NCI-H146 treated with DMSO at 0.1 percent for 48 hours (cell line): ENCODE data around the gene UNC13A.

Source experiments
- DNase-seq: peaks from one replicate; lab custom pipeline; 2025; ENCODE audit not compliant: unreplicated experiment; lab: John Stamatoyannopoulos, UW

The UNC13A gene

DNA sequence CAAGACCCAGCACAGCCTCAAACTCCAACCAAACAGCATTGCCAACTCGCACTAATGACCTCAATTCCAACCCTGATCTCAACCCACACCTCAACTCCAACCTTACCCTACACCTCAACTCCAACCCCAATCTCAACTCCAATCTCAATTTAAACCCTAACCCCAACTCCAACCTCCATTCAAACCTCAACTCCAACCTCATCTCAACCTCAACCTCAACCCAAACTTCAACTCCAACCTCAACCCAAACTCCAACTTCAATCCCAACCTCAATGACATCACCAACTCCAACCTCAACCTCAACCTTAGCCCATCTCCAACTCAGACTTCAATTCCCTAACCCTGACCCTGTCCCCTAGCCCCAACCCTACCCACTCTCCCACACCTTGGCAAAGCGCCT, 58.4 kb downstream of the UNC13A start:
- DNase-seq = no peak

DNA sequence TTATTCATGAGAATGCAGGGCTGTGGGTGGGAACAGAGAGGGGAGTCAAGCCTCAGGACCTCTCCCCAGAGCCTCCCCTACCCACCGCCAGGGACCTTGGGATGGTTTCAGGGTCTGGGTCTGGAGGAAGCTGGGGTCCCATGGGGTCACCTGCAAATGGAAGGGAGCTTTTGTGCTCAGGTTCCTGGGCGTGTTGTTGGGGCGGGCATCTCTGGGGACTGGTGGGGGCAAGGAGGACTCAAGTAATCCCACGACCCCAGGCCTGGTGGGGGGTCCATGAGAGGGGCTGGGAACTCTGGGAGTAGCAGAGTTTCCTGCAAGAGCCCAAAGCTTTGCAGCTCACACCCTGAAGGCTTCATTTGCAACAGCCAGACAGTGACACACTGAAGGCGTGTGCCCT, 60.2 kb downstream of the UNC13A start:
- DNase-seq = no peak

- DNase-seq = no peak
Observed at GRCh38 chr19:17627161-17627560, 61.0 kb downstream of the UNC13A start.

DNA sequence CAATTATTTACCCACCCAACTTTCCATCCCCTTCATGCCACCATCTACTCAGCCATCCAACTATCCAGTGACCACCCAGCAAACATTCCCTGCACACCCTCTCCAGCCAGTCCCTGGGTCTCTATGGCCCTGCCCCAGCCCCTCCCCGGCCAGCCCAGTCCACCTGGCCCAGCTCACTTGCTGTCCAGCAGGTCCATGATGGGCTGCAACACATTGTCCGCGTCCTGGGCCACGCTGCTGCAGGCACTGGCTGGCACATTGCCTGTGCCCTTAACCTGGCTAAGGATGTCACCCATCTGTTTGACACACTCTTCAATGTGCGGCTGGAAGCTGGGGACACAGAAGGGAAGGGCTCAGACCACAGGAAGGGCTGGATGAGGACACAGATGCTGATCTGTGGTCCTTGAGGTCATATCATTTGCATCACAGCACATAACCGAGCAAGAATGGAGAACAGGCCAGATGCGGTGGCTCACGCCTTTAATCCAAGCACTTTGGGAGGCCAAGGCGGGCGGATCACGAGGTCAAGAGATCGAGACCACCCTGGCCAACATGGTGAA, 61.6 kb downstream of the UNC13A start:
- no peak for DNase-seq

- no peak for DNase-seq
Observed at GRCh38 chr19:17625980-17626379, 62.2 kb downstream of the UNC13A start.

DNA sequence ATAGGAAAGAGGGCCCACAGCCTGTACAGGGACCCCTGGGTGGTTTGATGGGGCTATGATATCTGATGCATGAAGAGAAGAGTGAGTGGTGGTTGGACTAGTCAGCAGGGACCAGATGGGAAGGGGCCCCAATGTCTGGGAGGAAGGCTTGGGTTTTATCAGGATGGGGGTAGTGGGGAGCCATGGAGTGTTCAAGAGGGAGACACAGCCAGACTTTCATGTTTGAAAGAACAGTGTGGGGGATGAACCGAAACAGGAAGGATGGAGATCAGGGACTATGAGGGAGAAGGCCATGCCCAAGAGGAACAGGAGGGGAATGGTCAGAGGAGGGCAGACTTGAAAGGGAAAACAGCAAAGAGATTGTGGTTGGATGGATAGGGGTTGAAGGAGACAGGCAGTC, 63.1 kb downstream of the UNC13A start:
- DNase-seq = no peak

- DNase-seq = no peak
Observed at GRCh38 chr19:17624314-17624991, 63.7 kb downstream of the UNC13A start.

GRCh38 chr19:17623224-17623935, 64.8 kb downstream of the UNC13A start:
- DNase-seq = no peak

DNA sequence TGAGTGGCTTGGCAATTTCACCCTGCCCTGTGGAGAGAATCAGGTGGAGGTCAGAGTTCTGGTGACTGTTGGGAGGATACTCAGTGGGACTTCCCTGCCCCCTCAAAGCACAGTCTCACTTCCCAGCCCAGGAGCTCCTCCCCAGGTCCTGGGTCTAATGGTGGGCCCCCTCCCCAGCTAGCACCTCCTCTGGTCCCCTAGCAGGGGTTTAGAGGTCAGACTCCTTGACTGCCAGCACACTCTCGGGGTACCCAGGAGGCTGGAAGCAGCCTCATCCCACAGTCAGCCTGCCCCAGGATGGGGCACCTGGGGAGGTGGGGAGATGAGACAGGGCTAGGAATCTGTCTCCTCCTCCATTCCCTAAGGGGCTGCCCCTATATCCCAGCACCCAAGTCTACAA, 67.5 kb downstream of the UNC13A start:
- no peak for DNase-seq

- DNase-seq = no peak
Observed at GRCh38 chr19:17618936-17619335, 69.2 kb downstream of the UNC13A start.

DNA sequence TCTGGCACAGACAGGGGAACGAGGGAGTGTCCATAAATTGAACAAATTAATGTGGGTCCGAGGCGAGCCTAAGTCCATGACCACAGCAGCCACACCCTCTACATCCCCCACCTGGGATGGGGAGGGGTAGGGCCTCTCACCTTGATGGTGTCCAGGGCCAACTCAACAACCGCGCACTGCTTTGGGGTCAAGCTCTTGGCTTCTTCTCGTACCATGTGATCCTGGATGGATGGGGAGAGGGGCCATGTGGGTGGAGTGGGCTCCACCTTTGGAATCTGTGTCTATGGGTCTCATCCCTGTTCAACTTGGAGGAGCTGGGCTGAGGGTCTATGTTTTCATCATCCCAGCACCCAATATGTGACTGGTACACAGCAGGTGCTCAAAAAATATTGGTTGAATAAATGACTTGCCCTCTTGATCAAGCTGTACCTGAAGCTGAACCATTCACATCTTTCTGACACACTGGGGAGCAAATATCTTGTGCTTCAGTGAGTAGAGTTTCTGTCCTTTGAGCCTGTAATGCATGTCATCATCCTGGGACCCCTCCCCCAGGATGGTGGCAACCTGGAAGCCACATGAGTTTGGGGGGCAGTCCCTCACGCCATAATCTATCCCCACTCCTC, 69.8 kb downstream of the UNC13A start:
- no peak for DNase-seq

DNA sequence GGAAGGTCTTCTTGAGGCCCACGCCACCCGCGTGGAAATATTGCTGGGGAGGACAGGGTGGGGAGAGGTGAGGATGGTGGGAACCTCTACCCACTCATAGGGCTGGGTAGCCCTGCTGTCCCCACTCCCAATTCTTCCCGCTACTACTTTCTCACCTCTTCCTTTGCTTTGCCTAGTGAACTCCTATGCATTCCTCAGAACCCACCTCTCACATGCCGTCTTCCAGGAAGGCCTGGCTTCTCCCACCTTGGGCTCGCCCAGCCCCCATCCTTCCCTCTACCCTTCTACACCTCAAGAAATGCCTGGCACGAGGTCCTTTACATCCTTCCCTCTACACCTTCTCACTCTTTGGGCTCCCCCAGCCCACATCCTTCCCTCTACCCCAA, 70.4 kb downstream of the UNC13A start:
- DNase-seq = no peak

- no peak for DNase-seq
Observed at GRCh38 chr19:17616961-17617806, 71.0 kb downstream of the UNC13A start.

DNA sequence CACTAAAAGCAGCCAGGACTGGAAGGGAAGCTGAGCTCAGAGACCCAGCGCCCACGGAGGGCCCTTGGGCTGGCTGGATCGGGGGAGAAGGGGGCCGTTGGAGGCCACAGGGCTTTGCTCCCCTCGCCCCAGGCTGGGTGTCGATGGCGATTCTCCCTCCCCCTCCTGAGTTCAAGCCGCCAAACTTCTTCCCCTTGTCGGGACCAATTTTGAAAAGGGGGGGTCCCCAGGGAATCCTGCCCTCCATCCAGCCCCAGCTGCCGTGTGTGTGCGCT, 71.5 kb downstream of the UNC13A start:
- DNase-seq = no peak

DNA sequence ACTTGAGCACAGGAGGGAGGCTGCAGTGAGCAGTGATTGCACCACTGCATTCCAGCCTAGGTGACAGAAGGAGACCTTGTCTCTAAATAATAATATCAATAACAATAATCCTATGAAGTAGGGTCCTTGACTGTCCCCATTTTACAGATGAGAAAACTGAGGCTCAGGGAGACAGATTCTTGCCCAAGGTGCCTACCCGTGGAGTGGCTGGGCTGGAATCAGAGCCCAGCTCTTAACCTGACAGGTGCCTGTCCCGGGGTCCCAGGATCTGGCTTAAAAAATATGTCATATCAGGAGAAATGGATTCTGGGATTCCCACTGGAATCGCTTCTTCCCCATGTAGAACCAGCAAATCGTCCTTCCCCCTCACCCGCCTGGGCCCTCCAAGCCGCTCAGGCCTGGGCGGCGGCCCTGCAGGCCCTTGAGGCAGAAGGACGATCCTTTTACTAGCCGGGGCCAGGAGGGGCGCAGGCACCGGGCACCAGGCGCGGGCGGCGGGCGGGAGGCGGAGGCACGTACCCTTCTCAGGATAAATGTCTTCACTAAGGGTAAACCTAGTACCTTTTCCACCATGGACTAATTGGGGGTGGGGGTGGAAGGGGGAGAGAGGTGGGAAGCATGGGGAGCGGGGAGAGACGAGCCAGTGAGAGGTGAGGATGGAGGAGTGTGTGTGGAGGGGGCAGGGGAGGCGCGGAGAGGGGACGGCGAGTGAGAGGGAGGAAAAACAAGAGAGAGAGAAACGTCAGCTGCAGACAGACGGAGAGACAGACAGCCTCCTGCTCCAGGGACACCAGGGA, 72.1 kb downstream of the UNC13A start:
- no peak for DNase-seq

- DNase-seq = no peak
Observed at GRCh38 chr19:17614476-17614875, 73.7 kb downstream of the UNC13A start.

DNA sequence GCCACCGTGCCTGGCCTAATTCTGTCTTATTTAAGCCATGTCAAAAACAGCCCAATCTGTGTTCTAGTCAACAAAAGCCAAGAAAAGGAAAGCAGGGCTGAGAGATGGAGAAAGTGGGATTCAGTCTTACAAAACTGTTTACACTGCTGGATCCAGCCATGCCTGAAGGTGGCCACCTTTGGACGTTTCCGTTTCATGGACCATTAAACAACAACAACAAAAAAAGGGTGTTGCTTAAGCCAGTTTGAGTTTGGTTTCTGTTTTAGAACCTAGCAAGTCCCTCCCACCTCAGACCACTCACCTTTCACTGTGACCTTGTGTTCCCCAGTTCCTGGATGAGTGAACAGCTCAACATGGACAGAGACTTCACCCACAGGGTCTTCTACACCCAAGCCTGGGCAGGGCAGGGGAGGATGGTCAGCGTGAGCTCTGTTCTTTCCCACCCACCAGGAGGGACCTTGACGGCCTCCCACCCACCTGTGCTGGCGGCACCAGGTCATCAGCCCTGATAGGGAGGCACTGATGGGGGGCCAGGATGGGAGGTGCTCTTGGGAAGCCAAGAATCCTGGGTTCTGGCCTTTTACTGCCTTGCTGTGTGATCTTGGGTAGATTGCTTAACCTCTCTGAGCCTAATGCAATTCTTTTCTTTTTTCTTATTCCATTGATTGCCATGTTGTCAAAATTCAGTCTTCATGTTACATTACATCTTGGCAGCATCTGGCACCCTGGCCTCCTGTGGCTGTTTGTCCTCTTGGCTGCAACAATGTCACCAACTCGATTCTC, 76.5 kb downstream of the UNC13A start:
- no peak for DNase-seq

DNA sequence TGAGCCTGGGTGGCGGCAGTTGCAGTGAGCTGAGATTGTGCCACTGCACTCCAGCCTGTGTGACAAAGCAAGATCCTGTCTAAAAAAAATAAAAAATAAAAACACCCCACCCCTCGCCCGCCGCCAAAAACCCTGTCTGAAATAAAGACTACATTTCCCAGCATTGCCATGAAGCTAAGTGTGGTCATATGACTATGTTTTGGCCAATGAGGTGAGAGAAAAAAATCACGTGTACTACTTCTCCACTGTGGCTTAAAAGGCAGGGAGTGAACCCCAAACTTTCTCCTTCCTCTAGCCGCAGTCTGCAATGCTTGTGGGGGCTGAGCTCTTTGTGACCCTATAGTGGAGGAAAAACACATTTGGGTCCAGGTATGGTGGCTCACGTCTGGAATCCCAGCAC, 77.8 kb downstream of the UNC13A start:
- DNase-seq = no peak

GRCh38 chr19:17607936-17608335, 80.2 kb downstream of the UNC13A start:
- no peak for DNase-seq
